GM19193 (cell line): ENCODE measurements around the gene F13A1.

Experiments
- POLR2A ChIP-seq: IDR thresholded peaks from 4 replicates; pipeline ENCODE4 v1.6.1; 2011; ENCODE audit not compliant: insufficient read depth, insufficient read length; ENCODE audit errors: extremely low read depth

The F13A1 gene

DNA sequence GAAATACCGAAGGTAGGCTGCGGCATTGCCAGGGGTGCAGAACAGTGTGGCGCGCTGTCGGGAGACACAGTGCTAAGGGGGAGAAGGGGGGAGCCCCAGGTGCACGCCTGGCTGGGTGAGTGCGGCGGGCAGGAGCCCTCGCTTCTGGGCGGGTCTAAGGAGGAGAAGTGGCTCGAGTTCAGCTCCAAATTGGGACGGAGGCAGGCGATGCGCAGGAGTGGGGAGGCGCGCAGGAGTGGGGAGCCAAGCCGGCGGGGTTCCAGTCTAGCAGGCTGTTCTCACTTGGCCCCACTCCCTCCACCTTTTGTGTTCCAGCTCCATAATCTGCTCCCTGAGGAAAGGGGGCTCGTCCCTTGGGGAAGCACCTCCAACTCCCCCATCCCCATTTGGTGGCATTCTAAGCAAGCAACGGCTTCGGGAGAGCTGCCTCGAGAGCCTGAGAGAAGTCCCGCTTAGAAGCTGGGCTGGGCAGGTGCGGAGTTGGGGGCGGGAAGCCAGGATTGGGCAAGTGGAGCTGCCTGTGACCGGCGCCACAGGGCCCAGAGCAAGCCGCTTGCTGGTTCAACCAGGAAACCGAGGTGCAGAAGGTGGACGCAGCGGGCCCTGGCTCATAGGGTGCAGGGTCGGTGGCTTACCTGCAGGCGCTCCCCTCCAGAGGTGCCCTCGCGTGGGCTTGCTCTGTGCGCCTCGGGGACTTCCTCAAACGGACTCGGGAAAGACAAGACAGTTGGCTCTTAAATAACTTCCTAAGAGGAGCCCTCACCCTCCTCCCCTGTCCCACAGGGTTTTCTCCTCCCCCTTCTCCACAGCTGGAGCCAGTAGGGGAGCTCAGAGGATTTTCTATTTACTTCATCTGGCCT lies at the start of gene F13A1:
Gene F13A1, minus strand, starts transcription at position 711 of the 860 bp plus-strand sequence. CDS start 1,998 bp downstream, outside the sequence.
- peak; percentile 31 for TF ChIP-seq POLR2A

DNA sequence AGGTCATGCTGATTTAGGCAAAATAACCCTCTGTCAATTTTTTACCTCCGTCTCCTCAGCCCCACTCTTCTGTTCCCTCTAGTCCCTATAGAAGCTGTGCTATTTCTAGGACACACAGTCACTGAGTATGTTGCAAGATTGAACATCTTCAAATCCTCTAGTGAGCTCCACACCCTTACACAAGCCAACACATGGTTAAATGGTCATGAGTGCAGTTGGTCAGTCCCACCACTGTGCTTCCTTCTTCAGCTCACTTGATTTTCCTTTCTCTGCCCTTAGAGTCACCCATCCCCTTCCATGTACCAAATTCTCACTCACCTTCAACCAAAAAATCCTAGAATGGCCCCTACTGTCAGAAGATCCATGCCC lies 48.2 kb upstream of the F13A1 start:
- TF ChIP-seq POLR2A: no peak

DNA sequence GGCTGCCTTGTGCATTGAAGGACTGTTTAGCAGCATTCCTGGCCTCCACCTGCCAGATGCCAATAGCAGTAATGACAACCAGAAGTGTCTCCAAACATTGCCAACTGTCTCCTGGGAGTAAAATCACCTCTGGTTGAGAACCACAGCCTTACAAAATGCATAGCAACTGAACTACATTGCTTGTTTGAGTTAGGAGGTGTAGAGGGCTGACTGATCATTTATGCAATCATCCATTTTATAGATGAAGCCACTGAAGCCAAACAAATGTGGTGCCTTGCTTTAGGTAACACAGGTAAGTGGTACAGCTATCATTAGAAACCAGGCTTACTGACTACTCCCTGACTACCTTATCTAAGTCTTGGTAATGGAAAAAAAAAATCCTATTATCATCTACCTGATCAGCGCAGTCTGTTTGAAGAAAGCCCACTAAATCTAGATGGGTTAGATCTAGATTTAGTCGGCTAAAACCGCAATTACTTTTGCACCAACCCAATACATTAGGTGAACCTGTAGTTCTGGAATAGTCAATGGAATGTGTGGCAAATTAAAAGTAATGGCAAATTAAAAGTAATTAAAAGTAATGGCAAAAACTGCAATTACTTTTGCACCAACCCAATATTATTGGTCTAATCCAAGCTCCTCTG lies 47.7 kb upstream of the F13A1 start:
- TF ChIP-seq POLR2A: no peak

DNA sequence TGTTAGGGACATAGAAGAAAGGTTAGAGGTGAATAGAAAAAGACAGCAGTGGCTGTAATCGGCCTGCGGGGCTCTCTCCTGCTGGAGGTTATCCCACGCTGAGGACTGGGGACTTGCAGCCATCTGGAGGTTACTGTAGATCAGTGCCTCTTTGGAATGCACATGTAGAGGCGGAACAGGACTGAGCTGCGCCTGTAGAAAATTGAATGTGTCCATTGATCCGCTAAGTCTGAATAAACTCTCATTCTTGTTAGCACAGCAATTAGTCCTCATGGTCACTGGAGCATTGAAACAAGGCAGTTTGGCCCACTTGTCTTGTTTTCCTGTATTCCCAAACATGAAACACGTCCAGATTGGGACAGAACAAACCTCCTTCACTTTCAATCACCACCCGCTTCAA lies 46.3 kb upstream of the F13A1 start:
- no peak for TF ChIP-seq POLR2A

DNA sequence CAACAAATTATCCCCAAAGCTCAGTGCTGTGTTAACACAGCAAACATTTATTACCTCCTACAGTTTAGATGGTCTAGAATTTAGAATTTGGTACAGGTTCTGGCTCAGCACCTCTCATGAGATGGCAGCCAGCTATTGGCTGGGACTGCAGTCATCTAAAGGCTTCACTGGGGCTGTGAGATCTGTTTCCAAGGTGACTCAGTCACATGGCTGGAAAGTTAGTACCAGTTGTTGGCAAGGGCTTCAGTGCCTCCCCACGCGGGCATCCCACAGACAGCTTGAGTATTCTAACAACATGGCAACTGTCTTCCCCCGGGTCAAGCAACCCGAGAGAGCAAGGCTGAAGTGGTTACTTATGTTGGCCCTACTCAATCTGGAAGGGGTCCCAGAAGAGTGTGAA lies 44.8 kb upstream of the F13A1 start:
- TF ChIP-seq POLR2A: no peak

DNA sequence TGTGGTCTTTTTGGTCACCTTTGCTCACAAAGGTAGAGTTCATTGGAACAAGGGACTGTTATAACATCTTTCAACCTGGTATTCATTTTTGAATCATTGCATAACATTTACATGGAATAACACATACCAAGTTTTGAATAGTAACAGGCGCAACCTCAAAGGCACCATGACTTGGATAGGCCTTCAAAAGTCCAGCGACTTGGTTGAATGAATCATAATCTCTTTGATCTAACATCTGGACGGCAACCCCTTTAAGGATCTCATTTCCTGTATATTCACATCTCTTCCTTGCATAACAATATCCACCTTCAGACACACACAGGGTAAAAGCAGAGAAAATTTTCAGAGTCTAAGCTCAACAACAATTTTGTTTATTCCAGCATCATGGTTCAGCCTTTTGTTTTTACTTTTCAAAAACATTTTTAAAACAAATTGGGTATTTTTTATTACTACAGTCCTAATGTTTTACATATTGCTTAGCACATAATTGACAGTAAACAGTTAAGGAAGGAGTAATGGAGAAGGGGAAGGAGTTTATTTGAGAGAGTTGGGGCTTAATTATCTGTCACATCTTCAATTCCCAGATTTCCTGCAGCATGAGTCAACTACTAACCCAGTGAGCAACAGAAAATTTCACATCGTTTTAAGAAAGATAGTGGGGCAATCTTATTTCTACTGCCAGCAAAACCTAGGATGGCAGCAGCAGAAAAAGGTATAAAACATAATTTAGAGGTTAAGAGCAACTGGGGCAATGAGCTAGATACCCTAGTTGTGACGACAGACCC lies 41.8 kb upstream of the F13A1 start:
- no peak for TF ChIP-seq POLR2A

DNA sequence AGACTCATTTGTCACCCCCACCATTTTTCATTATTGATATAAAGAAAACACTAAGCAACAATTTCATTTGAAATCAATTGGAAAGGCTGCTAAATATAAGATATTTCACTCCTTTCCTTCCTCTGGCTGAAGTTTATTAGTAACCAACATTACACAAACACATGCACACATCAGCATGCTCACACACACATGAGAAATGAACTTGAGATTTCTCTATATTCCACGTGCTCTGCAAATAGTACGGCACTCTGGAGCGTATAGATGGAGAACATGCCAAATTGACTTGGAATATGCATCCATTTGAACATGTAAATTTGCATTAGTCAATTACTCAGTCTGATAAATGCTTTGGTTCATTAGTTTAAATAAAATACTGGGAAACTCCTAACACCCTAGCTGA lies 37.1 kb upstream of the F13A1 start:
- no peak for TF ChIP-seq POLR2A

DNA sequence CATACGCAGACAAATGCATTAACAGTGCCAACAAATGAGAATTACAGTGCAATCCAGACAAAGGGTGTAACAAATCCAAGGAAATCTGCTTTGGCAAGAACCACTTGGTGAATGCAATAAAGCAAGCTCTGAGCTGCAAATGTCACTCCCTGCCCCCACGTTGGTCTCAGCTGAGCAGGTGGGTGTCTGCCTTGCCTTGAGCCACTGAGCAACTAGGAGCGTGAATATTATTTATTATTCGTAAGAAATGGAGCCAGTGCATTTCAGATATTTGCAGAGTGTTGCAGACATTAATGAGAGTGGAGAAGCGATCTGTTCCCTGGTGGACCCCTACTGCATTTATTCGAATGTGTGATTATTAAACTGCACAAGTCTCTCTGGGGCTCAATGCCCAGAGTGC lies 36.6 kb upstream of the F13A1 start:
- no peak for TF ChIP-seq POLR2A

DNA sequence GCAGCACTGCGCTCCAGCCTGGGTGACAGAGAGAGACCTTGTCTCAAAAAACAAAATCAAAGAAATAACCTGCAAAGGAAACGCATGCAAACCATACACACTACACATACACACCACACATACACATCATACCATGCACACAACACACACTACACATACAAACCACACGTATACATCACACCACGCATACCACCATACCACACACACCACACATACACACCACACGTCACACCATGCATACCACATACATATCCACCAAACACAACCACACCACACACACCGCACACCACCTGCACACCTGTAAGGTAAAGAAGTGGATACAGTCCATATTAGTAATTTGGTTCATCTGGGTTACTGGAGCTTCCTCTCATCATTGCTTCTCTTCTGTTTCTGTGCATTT lies 32.3 kb upstream of the F13A1 start:
- no peak for TF ChIP-seq POLR2A

DNA sequence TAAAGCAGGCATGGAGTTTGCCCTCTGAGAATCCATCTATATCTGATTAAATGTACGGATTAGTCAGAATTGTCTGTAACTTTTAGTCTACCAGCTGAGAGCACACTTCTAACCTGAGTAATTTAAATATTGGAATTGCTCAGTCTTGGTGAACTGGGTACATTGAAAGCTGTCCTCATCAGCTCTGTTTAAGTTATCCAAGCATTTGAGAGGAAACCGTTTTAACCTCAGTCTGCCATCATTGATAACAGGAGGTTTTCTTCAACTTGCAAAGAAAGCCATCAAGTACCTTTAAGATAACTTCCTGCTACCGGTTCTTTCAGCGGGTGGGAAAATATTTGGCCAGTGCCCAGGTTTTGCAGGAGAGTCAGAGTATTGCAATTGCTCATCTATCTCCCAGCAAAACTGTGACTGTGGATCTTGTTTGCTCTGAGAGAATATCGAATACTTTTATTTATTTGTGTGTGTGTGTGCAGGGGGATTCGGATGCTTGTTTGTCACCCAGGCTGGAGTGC lies 31.1 kb upstream of the F13A1 start:
- no peak for TF ChIP-seq POLR2A

DNA sequence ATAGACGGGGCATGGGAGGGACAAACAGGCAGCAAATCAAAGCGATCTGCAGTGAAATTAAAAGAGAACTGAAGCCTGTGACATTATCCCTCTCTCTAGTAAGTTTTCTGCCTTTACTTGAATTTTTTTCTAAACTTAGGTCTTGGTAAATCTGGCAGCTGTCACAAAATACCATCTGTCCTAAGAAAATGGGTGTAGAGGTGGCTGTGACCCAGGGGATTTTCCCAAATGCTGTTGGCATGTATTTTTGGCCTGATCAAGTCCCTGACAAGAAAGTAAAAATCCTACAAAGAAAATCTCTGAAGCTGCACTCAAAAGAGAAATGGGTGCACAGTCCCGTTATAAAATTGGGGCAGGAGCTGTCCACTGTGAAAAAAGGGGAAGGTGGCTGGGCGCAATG lies 30.2 kb upstream of the F13A1 start:
- no peak for TF ChIP-seq POLR2A

DNA sequence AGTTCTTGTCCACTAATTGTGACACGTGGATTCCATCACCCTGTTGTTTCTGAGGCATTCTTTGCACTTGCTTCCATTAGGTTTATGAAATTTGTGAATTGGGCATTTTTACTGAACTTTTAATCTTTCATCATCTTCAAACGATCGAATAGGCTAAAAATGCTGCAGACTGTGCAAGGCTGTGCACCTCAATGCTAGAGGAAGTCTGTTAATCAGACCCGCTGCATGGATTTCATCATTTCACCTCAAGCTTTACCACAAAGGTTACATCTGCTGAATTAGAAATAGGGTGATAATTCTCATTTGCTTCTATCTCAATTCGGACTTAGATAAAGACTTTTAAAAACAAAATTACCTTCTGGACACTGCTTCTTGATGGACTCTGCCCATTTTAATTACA lies 27.8 kb upstream of the F13A1 start:
- no peak for TF ChIP-seq POLR2A

DNA sequence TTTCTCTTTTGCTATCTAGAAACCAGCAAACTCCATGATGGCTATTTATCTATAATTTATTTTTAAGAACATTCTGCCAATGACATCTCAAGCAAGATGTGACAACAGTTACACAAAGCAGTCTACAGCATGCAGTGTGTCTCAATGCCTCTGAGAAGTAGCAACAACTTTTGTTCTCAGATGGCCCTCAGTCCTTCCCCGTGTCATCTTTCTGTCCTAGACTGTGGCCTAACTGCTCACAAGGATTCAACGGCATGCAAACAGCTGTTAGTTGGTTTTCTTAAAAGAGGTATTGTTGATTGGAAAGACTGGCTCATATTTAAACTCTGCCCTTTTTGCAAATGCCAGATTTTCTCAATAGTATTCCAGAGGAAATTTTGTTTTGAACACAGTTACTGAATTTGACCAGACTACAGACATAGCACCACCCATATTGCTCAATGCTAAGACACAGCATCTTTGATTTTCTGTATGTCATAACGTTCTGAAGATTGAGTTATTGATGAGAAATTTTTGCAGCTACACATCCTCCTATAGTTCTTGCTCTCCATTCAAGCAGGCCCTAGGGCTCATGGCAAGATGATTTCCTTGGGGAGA lies 26.1 kb upstream of the F13A1 start:
- TF ChIP-seq POLR2A: no peak

DNA sequence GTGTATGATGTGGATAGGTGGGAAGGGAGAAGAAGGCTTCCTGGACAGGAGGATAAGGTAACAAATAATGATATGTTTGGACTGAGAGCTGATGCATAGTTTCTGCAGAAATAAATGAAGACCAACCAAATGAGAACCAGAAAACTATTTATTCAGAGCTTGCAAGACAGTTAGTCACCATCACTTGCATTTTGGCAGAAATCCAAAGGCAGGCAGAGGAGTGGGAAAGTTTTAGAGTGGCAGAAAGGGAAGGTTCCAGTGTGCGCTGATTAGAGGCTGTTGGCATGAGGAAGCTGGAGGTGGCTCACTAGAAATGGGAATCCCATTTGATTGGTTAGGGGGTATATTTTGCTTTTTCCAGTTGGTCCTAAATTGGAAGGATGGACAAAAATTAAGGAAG lies 13.0 kb upstream of the F13A1 start:
- TF ChIP-seq POLR2A: no peak

DNA sequence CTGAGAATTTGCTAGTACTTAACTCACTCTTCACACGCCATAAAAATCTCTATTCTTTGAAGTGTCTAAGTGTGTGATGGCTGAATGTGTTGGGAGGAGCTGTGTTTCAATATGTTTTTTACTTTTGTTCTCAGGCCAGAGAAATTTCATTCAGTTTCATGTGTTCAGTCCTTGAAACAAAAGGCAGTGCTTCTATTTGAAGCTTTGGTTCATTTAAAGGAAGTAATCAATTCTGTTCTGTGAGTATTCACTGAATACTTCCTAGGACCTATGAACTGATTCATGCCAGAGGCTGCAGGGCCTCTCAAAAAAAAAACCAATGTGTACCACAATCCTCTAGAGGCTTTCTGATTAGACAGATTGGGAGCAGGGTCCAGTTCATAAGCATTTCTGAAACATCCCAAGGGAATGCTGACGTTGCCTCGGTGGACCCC lies 12.4 kb upstream of the F13A1 start:
- TF ChIP-seq POLR2A: no peak

DNA sequence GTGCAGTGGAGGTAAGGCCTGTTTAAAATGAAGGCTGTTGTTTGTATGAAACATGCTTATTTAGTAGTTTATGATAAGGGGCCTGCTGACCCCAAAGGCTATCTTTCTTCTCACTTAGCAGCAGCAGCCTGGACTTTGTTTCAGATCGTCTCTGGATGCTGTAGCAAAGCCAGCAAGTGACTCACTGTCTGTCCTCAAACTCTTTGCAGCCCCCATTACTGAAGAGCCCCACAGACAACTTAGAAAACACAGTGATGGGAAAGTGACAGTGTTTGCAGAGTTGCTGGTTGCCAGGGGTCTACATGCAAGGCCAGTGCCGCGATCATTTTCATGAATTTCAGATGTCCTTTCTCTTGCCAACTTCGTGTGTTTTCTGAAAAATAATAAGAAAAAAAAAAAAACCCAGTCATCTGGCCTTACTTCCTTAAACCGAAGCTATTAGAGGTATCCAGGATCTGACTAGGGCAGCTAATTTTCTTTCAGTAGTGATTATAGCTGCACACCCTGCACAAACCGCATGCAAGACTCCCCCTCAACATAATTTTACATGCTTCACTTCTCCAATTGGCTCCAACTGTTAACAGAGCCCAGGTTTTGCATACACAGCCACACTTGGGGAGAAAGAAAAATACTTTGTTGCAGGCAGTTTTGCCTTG lies 11.6 kb upstream of the F13A1 start:
- TF ChIP-seq POLR2A: no peak
